Measurements from ENCODE around the gene NKX3-2.

Gene NKX3-2

GRCh38 chr4:13544606-13545393 lies 492 bp upstream of the NKX3-2 start (continued):
- TF ChIP-seq REPIN1 (tag by site-specific recombination; IDR thresholded peaks at IDR 0.05; ENCODE audit: low read depth) (no peak), ZNF416 (tag by site-specific recombination; IDR thresholded peaks at IDR 0.05) (no peak), ZNF660 (tag by site-specific recombination; IDR thresholded peaks at IDR 0.05) (no peak), TCF7L2 (IDR thresholded peaks at IDR 0.05; ENCODE audit: borderline replicate concordance, low read depth, low read length) (no peak), ZFHX2 (tag by site-specific recombination; conservative IDR thresholded peaks at IDR 0.05) (no peak; the same call in 1 of the 2 replicates), KLF10 (tag by site-specific recombination; IDR thresholded peaks at IDR 0.05) (peak; percentile 39; the same call in 1 of the 2 replicates), BCL11B (tag by site-specific recombination; IDR thresholded peaks at IDR 0.05; ENCODE audit: low read depth) (no peak), GLIS2 (tag by site-specific recombination; IDR thresholded peaks at IDR 0.05) (peak; percentile 88), ZBTB21 (tag by site-specific recombination; IDR thresholded peaks at IDR 0.05) (no peak), BCL6B (tag by site-specific recombination; IDR thresholded peaks at IDR 0.05) (peak; percentile 85; the same call in 1 of the 2 replicates), ZNF221 (tag by site-specific recombination; IDR thresholded peaks at IDR 0.05; ENCODE audit: borderline replicate concordance) (no peak), ZNF843 (tag by site-specific recombination; IDR thresholded peaks at IDR 0.05) (0 out of 2 replicates have a peak, but pooled peaks have one; percentile 19), ZBTB8A (tag by site-specific recombination; IDR thresholded peaks at IDR 0.05) (peak; percentile 83), ZNF248 (tag by site-specific recombination; IDR thresholded peaks at IDR 0.05) (no peak), ZNF266 (tag by site-specific recombination; IDR thresholded peaks at IDR 0.05; ENCODE audit: low read depth) (no peak), KLF1 (tag by site-specific recombination; IDR thresholded peaks at IDR 0.05) (0 out of 2 replicates have a peak, but pooled peaks have one; percentile 11), TRIM28 (IDR thresholded peaks at IDR 0.05; ENCODE audit: borderline replicate concordance, low read length) (peak; percentile 55; the same call in 1 of the 2 replicates), ZNF366 (tag by site-specific recombination; conservative IDR thresholded peaks at IDR 0.05) (0 out of 2 replicates have a peak, but pooled peaks have one; percentile 15), ZBTB20 (tag by site-specific recombination; IDR thresholded peaks at IDR 0.05) (peak; percentile 68; the same call in 1 of the 2 replicates), ZNF549 (tag by site-specific recombination; IDR thresholded peaks at IDR 0.05) (no peak), ZNF202 (tag by site-specific recombination; IDR thresholded peaks at IDR 0.05; ENCODE audit: borderline replicate concordance) (no peak), PBX3 (CRISPR knock-in tag; IDR thresholded peaks at IDR 0.05) (0 out of 2 replicates have a peak, but pooled peaks have one; percentile 35), PRDM10 (tag by site-specific recombination; IDR thresholded peaks at IDR 0.05) (peak; percentile 97), ZNF785 (tag by site-specific recombination; IDR thresholded peaks at IDR 0.05) (no peak), ZEB2 (tag by site-specific recombination; IDR thresholded peaks at IDR 0.05) (peak; percentile 38; the same call in 1 of the 2 replicates), ZNF274 (IDR thresholded peaks at IDR 0.05; ENCODE audit: low read length) (no peak), ZNF274 (tag by site-specific recombination; IDR thresholded peaks at IDR 0.05; ENCODE audit: borderline replicate concordance) (no peak), ZNF18 (tag by site-specific recombination; IDR thresholded peaks at IDR 0.05) (no peak), ZNF155 (tag by site-specific recombination; IDR thresholded peaks at IDR 0.05) (no peak), ZNF791 (tag by site-specific recombination; IDR thresholded peaks at IDR 0.05) (no peak), SETDB1 (IDR thresholded peaks at IDR 0.05; ENCODE audit: insufficient read length, low read length) (peak; percentile 93), KLF9 (tag by site-specific recombination; IDR thresholded peaks at IDR 0.05; ENCODE audit: low read depth) (peak; percentile 45), SP7 (tag by site-specific recombination; IDR thresholded peaks at IDR 0.05) (no peak; the same call in 1 of the 2 replicates), ZNF335 (tag by site-specific recombination; conservative IDR thresholded peaks at IDR 0.05) (peak; percentile 90)
